Suprapubic skin (tissue), 4 donors: Measurements from ENCODE around the gene UBE2K.

ENCODE experiments used
- EP300 ChIP-seq: sonication (generic); formaldehyde crosslinking; IDR thresholded peaks from one replicate; pipeline ENCODE4 v1.6.1; 2017; ENCODE audit warnings: antibody characterized with exemption
- POLR2A ChIP-seq, 2 donors: fragments of 450-650 bp; IDR thresholded peaks; one replicate each; pipeline ENCODE4 v1.6.1; 2017; ENCODE audit warnings: antibody characterized with exemption in 2 of 2, mild to moderate bottlenecking in 2 of 2, moderate library complexity in 2 of 2
- POLR2AphosphoS5 ChIP-seq, 3 donors: sonication (generic); formaldehyde crosslinking; IDR thresholded peaks; one replicate each; pipeline ENCODE4 v1.6.1; 2017; ENCODE audit warnings: antibody characterized with exemption in 3 of 3
- TF ChIP-seq, protein P1 (sequence below), 2 donors: fragments of 200-600 bp in 1 of 2; fragments of 450-650 bp in 1 of 2; sonication (generic) in 1 of 2; IDR thresholded peaks; one replicate each; pipeline ENCODE4 v1.5.1; 2016 to 2019; ENCODE audit warnings: antibody characterized with exemption in 2 of 2, mild to moderate bottlenecking in 1 of 2, moderate library complexity in 1 of 2

DNA sequence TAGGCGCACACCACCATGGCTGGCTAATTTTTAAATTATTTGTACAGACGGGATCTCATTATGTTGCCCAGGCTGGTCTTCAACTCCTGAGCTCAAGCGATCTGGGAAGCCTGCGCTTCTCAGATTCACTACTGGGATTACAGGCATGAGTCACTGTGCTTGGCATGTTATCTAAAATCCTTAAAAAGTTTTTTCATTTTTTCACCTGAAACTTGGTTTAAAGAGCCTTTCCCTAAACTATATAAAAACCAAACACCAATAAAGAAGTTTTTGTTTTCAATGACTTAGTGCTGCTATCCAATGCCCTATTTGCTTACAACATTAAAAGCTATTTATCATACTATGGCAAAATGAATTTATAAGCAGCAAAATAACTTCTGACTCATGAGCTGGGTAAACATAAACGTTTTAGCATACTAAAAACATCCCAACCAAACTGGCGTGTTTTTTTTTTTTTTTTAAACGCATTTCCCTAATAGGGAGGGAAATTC lies 127.8 kb downstream of the UBE2K start:
- TF ChIP-seq POLR2A (IDR thresholded peaks at IDR 0.05) (no peak), POLR2AphosphoS5 (IDR thresholded peaks at IDR 0.05) (no peak), EP300 (no peak)
- TF ChIP-seq, protein P1, sequence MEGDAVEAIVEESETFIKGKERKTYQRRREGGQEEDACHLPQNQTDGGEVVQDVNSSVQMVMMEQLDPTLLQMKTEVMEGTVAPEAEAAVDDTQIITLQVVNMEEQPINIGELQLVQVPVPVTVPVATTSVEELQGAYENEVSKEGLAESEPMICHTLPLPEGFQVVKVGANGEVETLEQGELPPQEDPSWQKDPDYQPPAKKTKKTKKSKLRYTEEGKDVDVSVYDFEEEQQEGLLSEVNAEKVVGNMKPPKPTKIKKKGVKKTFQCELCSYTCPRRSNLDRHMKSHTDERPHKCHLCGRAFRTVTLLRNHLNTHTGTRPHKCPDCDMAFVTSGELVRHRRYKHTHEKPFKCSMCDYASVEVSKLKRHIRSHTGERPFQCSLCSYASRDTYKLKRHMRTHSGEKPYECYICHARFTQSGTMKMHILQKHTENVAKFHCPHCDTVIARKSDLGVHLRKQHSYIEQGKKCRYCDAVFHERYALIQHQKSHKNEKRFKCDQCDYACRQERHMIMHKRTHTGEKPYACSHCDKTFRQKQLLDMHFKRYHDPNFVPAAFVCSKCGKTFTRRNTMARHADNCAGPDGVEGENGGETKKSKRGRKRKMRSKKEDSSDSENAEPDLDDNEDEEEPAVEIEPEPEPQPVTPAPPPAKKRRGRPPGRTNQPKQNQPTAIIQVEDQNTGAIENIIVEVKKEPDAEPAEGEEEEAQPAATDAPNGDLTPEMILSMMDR (IDR thresholded peaks at IDR 0.05), result no peak
